ENCODE data around the gene AUTS2.

GRCh38 chr7:70797109-70797514, 1198.8 kb downstream of the AUTS2 start:
- TF ChIP-seq SUZ12 (IDR thresholded peaks at IDR 0.05) (no peak), FOXK2 (IDR thresholded peaks at IDR 0.05) (no peak), HDGF (IDR thresholded peaks at IDR 0.05; ENCODE audit: borderline replicate concordance) (no peak), ELF4 (IDR thresholded peaks at IDR 0.05) (no peak), BHLHE40 (IDR thresholded peaks at IDR 0.05; ENCODE audit: borderline replicate concordance) (no peak), FOXA1 (IDR thresholded peaks at IDR 0.05) (no peak), SP1 (IDR thresholded peaks at IDR 0.05) (no peak), LEF1 (IDR thresholded peaks at IDR 0.05; ENCODE audit: borderline replicate concordance) (no peak)
